GM10266 (cell line): Measurements from ENCODE around the gene OPRD1.

Source experiments
- DNase-seq: peaks from one replicate; pipeline ENCODE4 v3.0.0; 2012; ENCODE audit errors: extremely low spot score
- CTCF ChIP-seq: IDR thresholded peaks from 2 replicates; pipeline ENCODE4 v1.5.1; 2012; ENCODE audit warnings: mild to moderate bottlenecking, low read depth; ENCODE audit not compliant: control insufficient read depth, insufficient read depth; ENCODE audit errors: missing control alignments

Gene OPRD1

DNA sequence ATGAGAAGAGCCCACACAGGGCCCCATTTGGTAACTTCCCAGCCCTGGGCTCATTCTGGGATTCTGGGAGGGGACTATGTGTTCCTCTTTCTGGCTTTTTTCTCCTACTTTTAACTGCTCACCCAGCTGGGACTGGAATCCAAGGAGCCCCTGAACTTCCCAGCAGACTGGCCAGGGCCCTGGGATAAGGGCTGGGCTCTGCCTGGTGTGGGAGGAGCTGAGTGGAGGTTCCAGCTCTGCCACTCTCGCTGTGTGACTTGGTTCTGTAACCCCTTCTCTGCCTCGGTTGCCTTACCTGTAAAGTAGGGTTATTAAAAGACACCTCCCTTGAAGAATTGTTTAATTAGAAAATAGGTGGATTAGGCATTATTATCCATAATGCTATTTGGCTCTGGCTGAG, 82.8 kb downstream of the OPRD1 start:
- TF ChIP-seq CTCF, result no peak
- DNase-seq, result no peak

GRCh38 chr1:28895896-28896608, 84.1 kb downstream of the OPRD1 start:
- no peak for DNase-seq
- TF ChIP-seq CTCF, result no peak

DNA sequence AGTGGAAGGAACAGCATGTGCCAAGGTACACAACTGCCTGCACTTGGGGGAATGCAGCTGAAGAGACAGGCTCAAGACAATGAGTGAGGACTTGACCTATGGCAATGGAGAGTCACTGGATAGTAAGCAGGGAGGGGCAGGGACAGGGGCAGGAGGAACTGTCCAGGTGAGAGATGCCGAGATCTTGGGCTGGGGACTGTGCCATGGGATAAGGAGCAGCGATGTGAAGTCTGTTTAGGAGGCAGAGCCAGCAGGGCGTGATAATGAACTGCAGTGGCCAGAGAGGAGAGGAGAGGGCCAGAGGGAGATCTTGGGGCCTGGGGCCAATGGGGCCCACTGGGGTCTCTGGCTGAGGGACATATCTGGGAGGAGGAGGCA, 84.6 kb downstream of the OPRD1 start:
- no peak for DNase-seq
- TF ChIP-seq CTCF, result no peak

DNA sequence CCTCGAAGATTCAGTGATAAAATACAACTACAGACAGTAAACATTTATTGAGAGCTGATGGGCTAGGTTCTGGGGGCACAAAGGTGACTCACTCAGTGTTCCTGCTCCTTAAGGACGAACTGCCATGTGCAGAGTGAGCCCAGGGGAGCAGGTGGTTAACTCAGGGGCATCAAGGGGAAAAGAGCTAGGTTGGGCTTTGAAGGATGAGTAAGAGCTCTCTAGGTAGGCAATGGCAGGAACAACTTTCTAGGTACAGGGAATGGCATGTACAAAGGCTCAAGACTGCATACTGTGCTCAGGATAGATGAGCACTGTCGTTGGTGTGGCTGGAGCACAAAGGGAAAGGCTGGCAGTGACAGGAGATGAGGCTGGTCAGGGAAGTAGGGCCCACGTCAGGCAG, 85.8 kb downstream of the OPRD1 start:
- DNase-seq, result no peak
- TF ChIP-seq CTCF, result no peak

- TF ChIP-seq CTCF, result no peak
- no peak for DNase-seq
Observed at GRCh38 chr1:28898405-28898881, 86.5 kb downstream of the OPRD1 start.

DNA sequence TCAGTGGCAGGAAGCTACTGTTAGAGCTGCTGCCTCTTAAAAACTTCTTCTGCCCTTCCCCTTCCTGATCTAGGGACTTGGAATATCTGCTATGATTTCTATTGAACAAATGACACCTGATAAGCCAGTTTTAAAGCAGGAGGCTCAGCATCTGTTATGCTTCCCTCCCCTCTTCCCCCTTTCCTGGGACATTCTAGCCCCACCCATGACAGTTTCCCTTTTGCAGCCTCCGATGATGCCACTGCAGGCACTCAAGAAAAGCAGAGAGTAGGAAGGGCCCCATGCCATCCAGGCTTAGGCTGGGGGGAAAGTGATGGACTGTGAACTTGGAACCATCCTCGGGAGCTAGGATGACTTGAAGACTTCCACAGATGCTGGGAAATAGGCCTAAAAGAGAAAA, 87.3 kb downstream of the OPRD1 start:
- no peak for TF ChIP-seq CTCF
- DNase-seq, result no peak

GRCh38 chr1:28900562-28900961, 88.6 kb downstream of the OPRD1 start:
- TF ChIP-seq CTCF, result no peak
- DNase-seq, result no peak
